PC-9 (cell line): ENCODE results near the gene ZNF470. TPM values are rescaled to one million over a fixed set of nuclear protein-coding genes. Genes with fewer than 3 reads are reported as not detected.
A peak's percentile ranks its signal among the peaks of the same experiment; 100 is the strongest.

Source experiments
- BruUV-seq: library from RNA; stranded (reverse); fragments of 400-500 nt; replicated peaks from 2 replicates; lab custom pipeline; 2021; lab: Mats Ljungman, UMichigan
- CTCF ChIA-PET: fragments of 300-600 bp; sonication (Branson Sonifier 250); formaldehyde crosslinking; loops from one replicate; lab custom pipeline; 2022; ENCODE audit warnings: antibody characterized with exemption; lab: Charles Lee
- POLR2A ChIA-PET: fragments of 300-600 bp; sonication (Branson Sonifier 250); formaldehyde crosslinking; loops from one replicate; lab custom pipeline; 2022; ENCODE audit warnings: antibody characterized with exemption; ENCODE audit not compliant: unreplicated experiment; lab: Charles Lee
- DNase-seq, 2 experiments: peaks; one replicate each; pipeline versions ENCODE4 v3.0.0 to v3.0.0-alpha.2; 2015 to 2022; ENCODE audit warnings: mixed read lengths in 1 of 2
- H2AFZ ChIP-seq: fragments of 200-600 bp; sonication (generic); 2 replicates; pipeline ENCODE4 v1.8.1; 2017; ENCODE audit warnings: antibody characterized with exemption
- H3F3A ChIP-seq: fragments of 200-600 bp; sonication (generic); 2 replicates; pipeline ENCODE4 v1.8.1; 2017; ENCODE audit warnings: antibody characterized with exemption, mild to moderate bottlenecking, low read depth; ENCODE audit not compliant: insufficient read depth
- H3K27ac ChIP-seq: fragments of 200-600 bp; sonication (generic); 2 replicates; pipeline ENCODE4 v1.6.1; 2016; ENCODE audit warnings: mixed run types
- H3K27me3 ChIP-seq: fragments of 200-600 bp; sonication (generic); 2 replicates; pipeline ENCODE4 v1.6.1; 2016; ENCODE audit warnings: low read depth, mixed run types; ENCODE audit not compliant: insufficient read depth
- H3K36me3 ChIP-seq: fragments of 200-600 bp; sonication (generic); 2 replicates; pipeline ENCODE4 v1.6.1; 2016; ENCODE audit warnings: low read depth, mixed run types
- H3K4me1 ChIP-seq: fragments of 200-600 bp; sonication (generic); replicated peaks from 2 replicates; pipeline ENCODE4 v1.6.1; 2016; ENCODE audit warnings: mixed run types; ENCODE audit not compliant: insufficient read depth
- H3K4me2 ChIP-seq: fragments of 200-600 bp; sonication (generic); 2 replicates; pipeline ENCODE4 v1.6.1; 2017; ENCODE audit warnings: mixed run types
- H3K4me3 ChIP-seq: fragments of 200-600 bp; sonication (generic); 2 replicates; pipeline ENCODE4 v1.6.1; 2016; ENCODE audit warnings: mixed run types
- H3K79me2 ChIP-seq: fragments of 200-600 bp; sonication (generic); 2 replicates; pipeline ENCODE4 v1.6.1; 2017; ENCODE audit warnings: low read depth, mixed run types
- H3K9me2 ChIP-seq: fragments of 200-600 bp; sonication (generic); 2 replicates; pipeline ENCODE4 v1.8.1; 2017; ENCODE audit warnings: mild to moderate bottlenecking; ENCODE audit not compliant: insufficient read depth
- H3K9me3 ChIP-seq: fragments of 200-600 bp; sonication (generic); 2 replicates; pipeline ENCODE4 v1.8.1; 2016; ENCODE audit warnings: low read depth; ENCODE audit not compliant: insufficient read depth
- H4K20me1 ChIP-seq: fragments of 200-600 bp; sonication (generic); 2 replicates; pipeline ENCODE4 v1.8.1; 2017; ENCODE audit not compliant: insufficient read depth
- CTCF ChIP-seq: fragments of 200-600 bp; sonication (generic); conservative IDR thresholded peaks from 2 replicates; pipeline ENCODE4 v1.6.1; 2017; ENCODE audit warnings: mixed run types, antibody characterized with exemption, mild to moderate bottlenecking, moderate library complexity
- EZH2 ChIP-seq: fragments of 200-600 bp; sonication (generic); IDR thresholded peaks from 2 replicates; pipeline ENCODE4 v1.8.0; 2017; ENCODE audit warnings: antibody characterized with exemption, low read depth
- intact Hi-C: fragments of 100-400 bp; cut with micrococcal nuclease; formaldehyde crosslinking; loops from one replicate; pipeline ENCODE4 v1.10.0; 2022; ENCODE audit not compliant: unreplicated experiment
- total RNA-seq: library from RNA; stranded (reverse); gene quantifications from 2 replicates; pipeline ENCODE4 v1.2.3, GENCODE V29; 2021

The ZNF470 gene
- total RNA-seq, 1 experiment from 2014 or later: 1.7 TPM

GRCh38 chr19:56566904-56567273 lies 379 bp upstream of the ZNF470 start:
- intact Hi-C loops: loop anchor here (1.0 kb wide), 2 partner anchors 28 to 29 kb away; partner anchors contain the start of genes ZFP28 and ZNF71
- H3K9me2 ChIP-seq: no peaks in the 10 kb centered on the region

GRCh38 chr19:56572589-56572988 lies 5.3 kb downstream of the ZNF470 start:
- ChIA-PET POLR2A (no interaction called here), CTCF (no interaction called here)
- no peak overlapping the region for H2AFZ ChIP-seq
- no peak overlapping the region for H3K4me3 ChIP-seq
- H3F3A ChIP-seq: peaks cover 14% of the 10 kb centered on the region; the same call in 1 of the 2 replicates
- no peaks in the 10 kb centered on the region for H4K20me1 ChIP-seq
- H3K4me1 ChIP-seq: no peaks in the 10 kb centered on the region
- peaks cover 45% of the 10 kb centered on the region for H3K36me3 ChIP-seq
- H3K9me3 ChIP-seq: peaks cover 86% of the 10 kb centered on the region
- TF ChIP-seq EZH2 (no peak), CTCF (no peak)
- no peak for DNase-seq
- no peaks in the 10 kb centered on the region for H3K27me3 ChIP-seq
- no peaks in the 10 kb centered on the region for H3K9me2 ChIP-seq
- H3K79me2 ChIP-seq: no peaks in the 10 kb centered on the region
- intact Hi-C loops: no loop called here
- H3K27ac ChIP-seq: no peak overlapping the region
- H3K4me2 ChIP-seq: no peak overlapping the region
- BruUV-seq: no TSS peak

More at GRCh38 chr19:56566904-56567273, 379 bp upstream of the ZNF470 start:
- BruUV-seq: no TSS peak
- Histone ChIP-seq H3K4me2 (peak overlapping the region; percentile 76), H3K27ac (no peak overlapping the region), H3K27me3 (no peaks in the 10 kb centered on the region), H3F3A (no peaks in the 10 kb centered on the region), H4K20me1 (no peaks in the 10 kb centered on the region), H3K79me2 (no peaks in the 10 kb centered on the region), H2AFZ (peak overlapping the region; percentile 99), H3K4me3 (peak overlapping the region; percentile 79), H3K4me1 (no peaks in the 10 kb centered on the region), H3K9me3 (peaks cover 54% of the 10 kb centered on the region), H3K36me3 (peaks cover 23% of the 10 kb centered on the region; the same call in 1 of the 2 replicates)
- ChIA-PET CTCF (no interaction called here), POLR2A (no interaction called here)
- no peak for TF ChIP-seq EZH2
- TF ChIP-seq CTCF: no peak
- DNase-seq: peak in 1 of 2 experiments; percentile 44

- POLR2A ChIA-PET: no interaction called here
These were observed 6.6 kb downstream of the ZNF470 start for GRCh38 chr19:56573914-56574313.

More at GRCh38 chr19:56573914-56574313, 6.6 kb downstream of the ZNF470 start:
- no peak overlapping the region for H3K27ac ChIP-seq
- no peak for DNase-seq
- no TSS peak for BruUV-seq
- H3K9me3 ChIP-seq: peaks cover 88% of the 10 kb centered on the region
- H3K4me2 ChIP-seq: no peak overlapping the region
- TF ChIP-seq EZH2: no peak
- TF ChIP-seq CTCF: no peak
- no peaks in the 10 kb centered on the region for H3K9me2 ChIP-seq
- no peaks in the 10 kb centered on the region for H3K79me2 ChIP-seq
- H3K36me3 ChIP-seq: peaks cover 38% of the 10 kb centered on the region
- no peaks in the 10 kb centered on the region for H4K20me1 ChIP-seq
- no peak overlapping the region for H3K4me3 ChIP-seq
- peaks cover 18% of the 10 kb centered on the region; the same call in 1 of the 2 replicates for H3F3A ChIP-seq
- no peaks in the 10 kb centered on the region for H3K27me3 ChIP-seq
- no peak overlapping the region for H2AFZ ChIP-seq
- intact Hi-C loops: no loop called here
- no peaks in the 10 kb centered on the region for H3K4me1 ChIP-seq
- CTCF ChIA-PET: no interaction called here
